ENCODE data around the gene SERPINA10. TPM values are rescaled to one million over a fixed set of nuclear protein-coding genes. Genes with fewer than 3 reads are reported as not detected.

SERPINA10 gene, protein sequence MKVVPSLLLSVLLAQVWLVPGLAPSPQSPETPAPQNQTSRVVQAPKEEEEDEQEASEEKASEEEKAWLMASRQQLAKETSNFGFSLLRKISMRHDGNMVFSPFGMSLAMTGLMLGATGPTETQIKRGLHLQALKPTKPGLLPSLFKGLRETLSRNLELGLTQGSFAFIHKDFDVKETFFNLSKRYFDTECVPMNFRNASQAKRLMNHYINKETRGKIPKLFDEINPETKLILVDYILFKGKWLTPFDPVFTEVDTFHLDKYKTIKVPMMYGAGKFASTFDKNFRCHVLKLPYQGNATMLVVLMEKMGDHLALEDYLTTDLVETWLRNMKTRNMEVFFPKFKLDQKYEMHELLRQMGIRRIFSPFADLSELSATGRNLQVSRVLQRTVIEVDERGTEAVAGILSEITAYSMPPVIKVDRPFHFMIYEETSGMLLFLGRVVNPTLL
- total RNA-seq (2014; rRNA removed; shearing (Covaris generic)), result not detected in 2 replicates
- 0.11 and 0.16 TPM in 2 replicates for polyA plus RNA-seq (2016; fragmentation: Nextera tagmentation; extraction: Ambion mirVana)
- long read RNA-seq, result 0 reads

- Mint-ChIP-seq H3K27me3 (ENCODE audit: insufficient read depth, low read depth, poor library complexity) (peaks cover 6% of the 10 kb centered on the region), H3K9me3 (no peaks in the 10 kb centered on the region), H3K4me1 (peaks cover 7% of the 10 kb centered on the region; the same call in 2 of the 3 replicates), H3K27ac (no peak within 1 kb of the TSS), H3K36me3 (ENCODE audit: low read depth) (no peaks in the 10 kb centered on the region), H3K4me3 (no peak within 1 kb of the TSS)
- H4K20me1 ChIP-seq (replicated peaks; ENCODE audit: insufficient read depth), result no peaks in the 10 kb centered on the region
- DNase-seq (ENCODE audit: low spot score) (no peak), ATAC-seq (peak; percentile 23; the same call in 2 of the 3 replicates)
- no peak within 1 kb of the TSS for H3K4me3 ChIP-seq
- TF ChIP-seq, protein P1, sequence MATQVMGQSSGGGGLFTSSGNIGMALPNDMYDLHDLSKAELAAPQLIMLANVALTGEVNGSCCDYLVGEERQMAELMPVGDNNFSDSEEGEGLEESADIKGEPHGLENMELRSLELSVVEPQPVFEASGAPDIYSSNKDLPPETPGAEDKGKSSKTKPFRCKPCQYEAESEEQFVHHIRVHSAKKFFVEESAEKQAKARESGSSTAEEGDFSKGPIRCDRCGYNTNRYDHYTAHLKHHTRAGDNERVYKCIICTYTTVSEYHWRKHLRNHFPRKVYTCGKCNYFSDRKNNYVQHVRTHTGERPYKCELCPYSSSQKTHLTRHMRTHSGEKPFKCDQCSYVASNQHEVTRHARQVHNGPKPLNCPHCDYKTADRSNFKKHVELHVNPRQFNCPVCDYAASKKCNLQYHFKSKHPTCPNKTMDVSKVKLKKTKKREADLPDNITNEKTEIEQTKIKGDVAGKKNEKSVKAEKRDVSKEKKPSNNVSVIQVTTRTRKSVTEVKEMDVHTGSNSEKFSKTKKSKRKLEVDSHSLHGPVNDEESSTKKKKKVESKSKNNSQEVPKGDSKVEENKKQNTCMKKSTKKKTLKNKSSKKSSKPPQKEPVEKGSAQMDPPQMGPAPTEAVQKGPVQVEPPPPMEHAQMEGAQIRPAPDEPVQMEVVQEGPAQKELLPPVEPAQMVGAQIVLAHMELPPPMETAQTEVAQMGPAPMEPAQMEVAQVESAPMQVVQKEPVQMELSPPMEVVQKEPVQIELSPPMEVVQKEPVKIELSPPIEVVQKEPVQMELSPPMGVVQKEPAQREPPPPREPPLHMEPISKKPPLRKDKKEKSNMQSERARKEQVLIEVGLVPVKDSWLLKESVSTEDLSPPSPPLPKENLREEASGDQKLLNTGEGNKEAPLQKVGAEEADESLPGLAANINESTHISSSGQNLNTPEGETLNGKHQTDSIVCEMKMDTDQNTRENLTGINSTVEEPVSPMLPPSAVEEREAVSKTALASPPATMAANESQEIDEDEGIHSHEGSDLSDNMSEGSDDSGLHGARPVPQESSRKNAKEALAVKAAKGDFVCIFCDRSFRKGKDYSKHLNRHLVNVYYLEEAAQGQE (IDR thresholded peaks at IDR 0.05; ENCODE audit: unreplicated experiment), result peak; percentile 57
- no peak for TF ChIP-seq ZNF331 (CRISPR knock-in tag; IDR thresholded peaks at IDR 0.05; ENCODE audit: low read depth)
- 0 out of 2 replicates have a peak, but pooled peaks cover 8% of the 10 kb centered on the region for H3K9me2 ChIP-seq (ENCODE audit: insufficient read depth)
- H3K4me2 ChIP-seq, result no peak within 1 kb of the TSS
- H3K27ac ChIP-seq (ENCODE audit: low read depth), result no peak within 1 kb of the TSS
- no peaks in the 10 kb centered on the region for H3F3A ChIP-seq (replicated peaks; ENCODE audit: low read depth)
- no peaks in the 10 kb centered on the region; the same call in 1 of the 2 replicates for H3K4me1 ChIP-seq (ENCODE audit: insufficient read depth)
- H3K79me2 ChIP-seq (replicated peaks; ENCODE audit: insufficient read depth), result no peaks in the 10 kb centered on the region
- no peaks in the 10 kb centered on the region for H3K27me3 ChIP-seq (ENCODE audit: insufficient read depth)
- no peaks in the 10 kb centered on the region for H3K36me3 ChIP-seq (ENCODE audit: insufficient read depth)
- no peak within 1 kb of the TSS for H2AFZ ChIP-seq
These were observed at the start of gene SERPINA10 for GRCh38 chr14:94292872-94293577. SERPINA10 (minus strand) TSS chr14:94293268; CDS start chr14:94290593, 2,675 bp downstream.

DNA sequence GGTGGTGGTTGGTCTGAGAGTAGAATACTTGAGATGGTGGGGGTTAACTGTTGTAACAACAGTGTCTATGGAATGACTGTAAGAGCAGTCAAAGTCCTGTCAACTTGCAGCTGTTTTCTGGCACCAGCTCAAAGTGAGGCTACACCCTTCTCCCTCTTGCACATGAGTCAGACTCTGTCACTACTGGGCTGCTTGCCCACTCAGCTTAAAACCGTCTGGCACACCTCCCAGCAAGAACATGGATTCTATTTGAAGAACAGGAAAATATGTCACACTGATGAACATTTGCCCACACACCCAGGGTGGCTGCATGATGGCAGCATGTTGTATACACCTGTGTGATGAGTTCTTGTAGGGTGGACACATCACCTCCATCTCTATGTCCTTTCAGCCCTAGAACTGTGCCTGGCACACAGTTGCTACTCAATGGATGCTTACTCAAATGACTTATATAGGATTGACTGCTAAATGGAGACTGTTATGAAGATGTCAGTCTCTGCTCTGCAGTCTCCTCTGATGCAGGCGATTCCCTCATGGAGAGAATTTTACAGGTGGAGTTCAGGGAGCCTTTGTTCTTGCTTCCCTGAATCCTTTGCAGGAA, 49.4 kb upstream of the SERPINA10 start:
- no peaks in the 10 kb centered on the region for H3K27me3 Mint-ChIP-seq (ENCODE audit: insufficient read depth, low read depth, poor library complexity)
- no peaks in the 10 kb centered on the region for H3K9me2 ChIP-seq (ENCODE audit: insufficient read depth)
- no peaks in the 10 kb centered on the region for H3K36me3 Mint-ChIP-seq (ENCODE audit: low read depth)
- TF ChIP-seq JUNB (IDR thresholded peaks at IDR 0.05; ENCODE audit: unreplicated experiment) (no peak), NANOG (IDR thresholded peaks at IDR 0.05; ENCODE audit: borderline replicate concordance) (no peak), CREB1 (CRISPR knock-in tag; IDR thresholded peaks at IDR 0.05; ENCODE audit: low read depth) (no peak), ZNF114 (CRISPR knock-in tag; IDR thresholded peaks at IDR 0.05) (no peak), EZH2phosphoT487 (IDR thresholded peaks at IDR 0.05; ENCODE audit: unreplicated experiment) (no peak), ETS1 (IDR thresholded peaks at IDR 0.05) (no peak)
- TF ChIP-seq, protein P2, sequence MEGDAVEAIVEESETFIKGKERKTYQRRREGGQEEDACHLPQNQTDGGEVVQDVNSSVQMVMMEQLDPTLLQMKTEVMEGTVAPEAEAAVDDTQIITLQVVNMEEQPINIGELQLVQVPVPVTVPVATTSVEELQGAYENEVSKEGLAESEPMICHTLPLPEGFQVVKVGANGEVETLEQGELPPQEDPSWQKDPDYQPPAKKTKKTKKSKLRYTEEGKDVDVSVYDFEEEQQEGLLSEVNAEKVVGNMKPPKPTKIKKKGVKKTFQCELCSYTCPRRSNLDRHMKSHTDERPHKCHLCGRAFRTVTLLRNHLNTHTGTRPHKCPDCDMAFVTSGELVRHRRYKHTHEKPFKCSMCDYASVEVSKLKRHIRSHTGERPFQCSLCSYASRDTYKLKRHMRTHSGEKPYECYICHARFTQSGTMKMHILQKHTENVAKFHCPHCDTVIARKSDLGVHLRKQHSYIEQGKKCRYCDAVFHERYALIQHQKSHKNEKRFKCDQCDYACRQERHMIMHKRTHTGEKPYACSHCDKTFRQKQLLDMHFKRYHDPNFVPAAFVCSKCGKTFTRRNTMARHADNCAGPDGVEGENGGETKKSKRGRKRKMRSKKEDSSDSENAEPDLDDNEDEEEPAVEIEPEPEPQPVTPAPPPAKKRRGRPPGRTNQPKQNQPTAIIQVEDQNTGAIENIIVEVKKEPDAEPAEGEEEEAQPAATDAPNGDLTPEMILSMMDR (conservative IDR thresholded peaks at IDR 0.05; ENCODE audit: low read depth in 2 of 2), result no peak
- TF ChIP-seq, protein P1 (IDR thresholded peaks at IDR 0.05; ENCODE audit: unreplicated experiment), result no peak

More for the DNA sequence above, 49.4 kb upstream of the SERPINA10 start:
- no peak overlapping the region for H3K4me3 ChIP-seq
- Mint-ChIP-seq H3K9me3 (no peaks in the 10 kb centered on the region; the same call in 1 of the 3 replicates), H3K27ac (no peak overlapping the region), H3K4me3 (no peak overlapping the region), H3K4me1 (no peaks in the 10 kb centered on the region)
- no peak overlapping the region for H3K4me2 ChIP-seq
- no peaks in the 10 kb centered on the region for H3K27me3 ChIP-seq (ENCODE audit: insufficient read depth)
- H2AFZ ChIP-seq, result no peak overlapping the region
- no peak for ATAC-seq
- no peak overlapping the region for H3K27ac ChIP-seq (ENCODE audit: low read depth)
- no peaks in the 10 kb centered on the region for H4K20me1 ChIP-seq (replicated peaks; ENCODE audit: insufficient read depth)
- no peaks in the 10 kb centered on the region for H3K36me3 ChIP-seq (ENCODE audit: insufficient read depth)
- no peaks in the 10 kb centered on the region for H3F3A ChIP-seq (replicated peaks; ENCODE audit: low read depth)
- no peak for DNase-seq (ENCODE audit: low spot score)
- no peaks in the 10 kb centered on the region for H3K4me1 ChIP-seq (ENCODE audit: insufficient read depth)
- no peaks in the 10 kb centered on the region for H3K79me2 ChIP-seq (replicated peaks; ENCODE audit: insufficient read depth)

Data from GM23338 (cell line).